K562 (cell line): ENCODE results near the gene CAMK2B. TPM values are rescaled to one million over a fixed set of nuclear protein-coding genes. Genes with fewer than 3 reads are reported as not detected.
A peak's percentile ranks its signal among the peaks of the same experiment; 100 is the strongest.

Source experiments
- ATAC-seq: fragments of 200-7000 bp; cut with Tn5 transposase; 3 replicates; pipeline ENCODE4 v1.9.1; 2020; ENCODE audit warnings: moderate library complexity
- BruUV-seq: library from RNA; stranded (reverse); fragments of 400-500 nt; replicated peaks from 2 replicates; lab custom pipeline; 2021; lab: Mats Ljungman, UMichigan
- CTCF ChIA-PET: fragments of 300-600 bp; formaldehyde crosslinking; extraction: SDS; loops from one replicate; lab custom pipeline; 2021; ENCODE audit warnings: low intra/inter-chr PET ratio; lab: Yijun Ruan, JAX
- POLR2A ChIA-PET: fragments of 300-600, 350-650 bp; sonication (Branson Sonifier 250); formaldehyde crosslinking; extraction: SDS; loops from one replicate; lab custom pipeline; 2021; ENCODE audit warnings: antibody characterized with exemption, inconsistent platforms; lab: Yijun Ruan, JAX
- DNase-seq, 4 experiments: peaks; one replicate each; pipeline versions ENCODE4 v3.0.0 to v3.0.0-alpha.2; 2011 to 2018; ENCODE audit warnings: low spot score in 3 of 4, mixed read lengths in 3 of 4; ENCODE audit errors: extremely low read depth in 1 of 4
- FAIRE-seq: peaks from 2 replicates; lab custom pipeline; 2011; peaks lifted over from hg19 to GRCh38; lab: Jason Lieb, UNC
- H2AFZ ChIP-seq: 2 replicates; pipeline ENCODE4 v1.6.0; 2011; ENCODE audit warnings: low read depth, low read length, control low read depth, inconsistent platforms
- H3K27ac ChIP-seq: fragments of 200-600 bp; 3 replicates; pipeline ENCODE4 v1.8.0; 2011; ENCODE audit warnings: low read depth, mild to moderate bottlenecking, control low read depth, inconsistent platforms, low read length, moderate library complexity, mixed read lengths; ENCODE audit errors: extremely low read depth
- H3K27me3 ChIP-seq, 2 experiments: fragments of 300-600 bp in 1 of 2; 2 replicates in 1 of 2; 3 replicates in 1 of 2; pipeline versions ENCODE4 v1.6.0 to v1.8.0; 2011; ENCODE audit warnings: inconsistent platforms in 2 of 2, low read length in 2 of 2, mild to moderate bottlenecking in 1 of 2, mixed read lengths in 1 of 2, moderate library complexity in 1 of 2; ENCODE audit not compliant: control insufficient read depth in 2 of 2, insufficient read depth in 2 of 2
- H3K36me3 ChIP-seq: fragments of 300-600 bp; 3 replicates; pipeline ENCODE4 v1.8.0; 2011; ENCODE audit warnings: mild to moderate bottlenecking, low read length, inconsistent platforms; ENCODE audit not compliant: control insufficient read depth, insufficient read depth
- H3K4me1 ChIP-seq, 2 experiments: fragments of 200-600 bp in 1 of 2; replicated peaks in 1 of 2; 2 replicates in 1 of 2; 3 replicates in 1 of 2; pipeline versions ENCODE4 v1.5.1 to v1.8.0; 2011; ENCODE audit warnings: inconsistent platforms in 2 of 2, low read length in 2 of 2, mild to moderate bottlenecking in 1 of 2, mixed read lengths in 1 of 2, moderate library complexity in 1 of 2; ENCODE audit not compliant: control insufficient read depth in 2 of 2, insufficient read depth in 2 of 2
- H3K4me2 ChIP-seq: 2 replicates; pipeline ENCODE4 v1.6.1; 2011; ENCODE audit warnings: low read length, control low read depth, inconsistent platforms, mixed read lengths; ENCODE audit not compliant: insufficient read depth
- H3K4me3 ChIP-seq: fragments of 200-600 bp; sonication (generic), shearing (Covaris generic); 2 replicates; pipeline ENCODE4 v1.5.1; 2016; ENCODE audit warnings: control low read depth, inconsistent platforms
- H3K79me2 ChIP-seq: fragments of 200-600 bp; 3 replicates; pipeline ENCODE4 v1.8.0; 2011; ENCODE audit warnings: low read length, inconsistent platforms; ENCODE audit not compliant: control insufficient read depth, insufficient read depth
- H3K9ac ChIP-seq, 2 experiments: 2 replicates each; pipeline versions ENCODE4 v1.6.0 to v1.6.1; 2011; ENCODE audit warnings: low read depth in 2 of 2, low read length in 2 of 2, control low read depth in 1 of 2, inconsistent platforms in 1 of 2, mild to moderate bottlenecking in 1 of 2, mixed read lengths in 1 of 2; ENCODE audit not compliant: insufficient read depth in 1 of 2
- H3K9me1 ChIP-seq: one replicate; pipeline ENCODE4 v1.6.0; 2011; ENCODE audit warnings: inconsistent platforms, mild to moderate bottlenecking, low read length, moderate library complexity; ENCODE audit not compliant: control insufficient read depth, insufficient read depth
- H3K9me3 ChIP-seq: replicated peaks from 2 replicates; pipeline ENCODE4 v1.5.1; 2011; ENCODE audit warnings: low read depth, low read length, inconsistent platforms; ENCODE audit not compliant: control insufficient read depth, insufficient read depth
- H4K20me1 ChIP-seq: replicated peaks from 2 replicates; pipeline ENCODE4 v1.6.1; 2011; ENCODE audit warnings: low read length, inconsistent platforms, mixed read lengths; ENCODE audit not compliant: control insufficient read depth, insufficient read depth
- CGGBP1 ChIP-seq: fragments of 250-450 bp; sonication (Bioruptor Pico); IDR thresholded peaks from 2 replicates; pipeline ENCODE4 v1.9.0; 2021; ENCODE audit warnings: mild to moderate bottlenecking
- PRDM10 ChIP-seq: fragments of 450-650 bp; IDR thresholded peaks from 2 replicates; pipeline ENCODE4 v1.6.1; 2018; ENCODE audit not compliant: partially characterized antibody
- SMC3 ChIP-seq: conservative IDR thresholded peaks from 2 replicates; pipeline ENCODE4 v1.6.1; 2011; ENCODE audit warnings: low read depth, low read length, improper control_type of control experiment; ENCODE audit not compliant: insufficient read depth
- WGBS: fragments of 100-300 bp; shearing (Covaris generic); methylation state at CpG from one replicate; pipeline ENCODE4 v1.1.6; 2016; ENCODE audit warnings: low coverage, mixed read lengths; ENCODE audit not compliant: insufficient coverage; ENCODE audit errors: missing lambda C conversion rate; 5-methylcytosine and 5-hydroxymethylcytosine counted together
- in situ Hi-C: fragments of 300-500 bp; cut with MboI; formaldehyde crosslinking; loops from 4 replicates; pipeline ENCODE4 v1.15.0; 2018; ENCODE audit warnings: inconsistent platforms, mixed read lengths
- intact Hi-C: fragments of 100-400 bp; cut with micrococcal nuclease; formaldehyde crosslinking; loops from 2 replicates; pipeline ENCODE4 v1.14.2; 2022
- polyA plus RNA-seq, 8 experiments: library from polyadenylated mRNA; depleted of rRNA in 4 of 8; stranded (reverse) in 5 of 8; unstranded in 3 of 8; fragments of >200 nt; fragmentation: Nextera tagmentation in 2 of 8; fragmentation: Illumina TruSeq in 1 of 8; extraction: Ambion mirVana in 2 of 8; extraction: Trizol in 1 of 8; gene quantifications; 2 replicates each; pipeline versions ENCODE4 v1.2.1 to v1.2.3, GENCODE V29; 2011 to 2014; ENCODE audit warnings: inconsistent platforms in 1 of 8, missing spikeins in 1 of 8
- total RNA-seq, 7 experiments: library from RNA; depleted of rRNA in 6 of 7; stranded (reverse); fragments of >200 nt in 6 of 7; fragmentation: Illumina TruSeq in 2 of 7; extraction: Trizol in 2 of 7; gene quantifications; 2 replicates each; pipeline versions ENCODE4 v1.2.1 to v1.2.3, GENCODE V29; 2011 to 2021; ENCODE audit warnings: low replicate concordance in 1 of 7
- TF ChIP-seq, protein P1 (sequence below), 2 experiments: fragments of 450-650 bp; formaldehyde crosslinking in 1 of 2; IDR thresholded peaks; 2 replicates each; pipeline versions ENCODE4 v1.4.0 to v1.6.1; 2014 to 2020; ENCODE audit warnings: mild to moderate bottlenecking in 2 of 2, borderline replicate concordance in 1 of 2, low read depth in 1 of 2
- TF ChIP-seq, protein P2 (sequence below), 3 experiments: IDR thresholded peaks in 2 of 3; conservative IDR thresholded peaks in 1 of 3; 2 replicates each; pipeline ENCODE4 v1.5.1; 2011 to 2012; ENCODE audit warnings: low read length in 3 of 3, mild to moderate bottlenecking in 3 of 3, control low read depth in 2 of 3, improper control_type of control experiment in 1 of 3, inconsistent platforms in 1 of 3, low read depth in 1 of 3, mixed read lengths in 1 of 3, moderate library complexity in 1 of 3; ENCODE audit not compliant: insufficient read depth in 2 of 3

CAMK2B gene
- total and polyA plus RNA-seq, 9 of the 15 experiments (the other 6 are each of a cell fraction or from before 2014, with no cell fraction given), result 0.04 to 0.09 (median 0.05) TPM; not detected in 4

DNA sequence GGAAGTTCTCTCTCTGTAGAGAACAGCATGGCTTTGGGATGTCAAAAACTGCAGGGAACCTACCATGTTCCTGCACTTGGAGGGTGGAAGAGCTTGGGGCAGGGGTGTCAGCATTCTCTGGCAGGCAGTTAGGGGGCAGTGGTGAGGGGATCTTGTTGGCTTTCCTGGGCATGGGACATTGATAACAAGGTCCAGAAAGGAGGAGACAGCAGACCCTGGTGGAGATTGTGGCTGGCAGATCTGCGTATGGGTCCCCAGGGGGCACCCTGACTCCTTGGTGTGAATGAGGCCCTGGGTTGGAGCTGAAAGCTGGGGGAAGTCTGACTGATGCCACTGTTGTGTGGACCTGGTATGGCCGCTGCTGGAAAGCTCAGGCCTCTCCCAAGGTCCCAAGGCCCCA is 22.9 kb upstream of the CAMK2B start:
- H4K20me1 ChIP-seq, result no peaks in the 10 kb centered on the region
- BruUV-seq, result no TSS peak
- H3K79me2 ChIP-seq, result no peaks in the 10 kb centered on the region
- ChIA-PET POLR2A (interaction anchor here (0.7 to 1.4 kb wide), 3 partner anchors 10 to 12 kb away, joined by 3 to 4 read pairs (median 4); no protein-coding TSS in a partner anchor), CTCF (interaction anchor here (0.6 to 0.7 kb wide), 2 partner anchors 129 to 182 kb away, joined by 3 read pairs; no protein-coding TSS in a partner anchor)
- no peak overlapping the region for H3K4me3 ChIP-seq
- FAIRE-seq (no peak), ATAC-seq (peak; percentile 84), DNase-seq (peak in 3 of 4 experiments; percentile 12 to 45 (median 30))
- no peak overlapping the region for H3K4me2 ChIP-seq
- H3K9me3 ChIP-seq, result no peaks in the 10 kb centered on the region
- in situ Hi-C loops, result no loop called here
- no peak overlapping the region for H3K9ac ChIP-seq
- no peaks in the 10 kb centered on the region for H3K36me3 ChIP-seq
- no peaks in the 10 kb centered on the region for H3K9me1 ChIP-seq
- intact Hi-C loops, result no loop called here
- no peak overlapping the region for H3K27ac ChIP-seq
- WGBS, result 8% methylated on average over 2 of the region's 2 CpGs
- no peak overlapping the region for H2AFZ ChIP-seq
- H3K27me3 ChIP-seq, result peaks cover 0 to 10% of the 10 kb centered on the region in 2 experiments; a peak in 1 of 5 replicates
- H3K4me1 ChIP-seq, result no peaks in the 10 kb centered on the region
- TF ChIP-seq CGGBP1 (no peak), SMC3 (0 out of 2 replicates have a peak, but pooled peaks have one; percentile 29), PRDM10 (peak; percentile 79)
- TF ChIP-seq, protein P1, sequence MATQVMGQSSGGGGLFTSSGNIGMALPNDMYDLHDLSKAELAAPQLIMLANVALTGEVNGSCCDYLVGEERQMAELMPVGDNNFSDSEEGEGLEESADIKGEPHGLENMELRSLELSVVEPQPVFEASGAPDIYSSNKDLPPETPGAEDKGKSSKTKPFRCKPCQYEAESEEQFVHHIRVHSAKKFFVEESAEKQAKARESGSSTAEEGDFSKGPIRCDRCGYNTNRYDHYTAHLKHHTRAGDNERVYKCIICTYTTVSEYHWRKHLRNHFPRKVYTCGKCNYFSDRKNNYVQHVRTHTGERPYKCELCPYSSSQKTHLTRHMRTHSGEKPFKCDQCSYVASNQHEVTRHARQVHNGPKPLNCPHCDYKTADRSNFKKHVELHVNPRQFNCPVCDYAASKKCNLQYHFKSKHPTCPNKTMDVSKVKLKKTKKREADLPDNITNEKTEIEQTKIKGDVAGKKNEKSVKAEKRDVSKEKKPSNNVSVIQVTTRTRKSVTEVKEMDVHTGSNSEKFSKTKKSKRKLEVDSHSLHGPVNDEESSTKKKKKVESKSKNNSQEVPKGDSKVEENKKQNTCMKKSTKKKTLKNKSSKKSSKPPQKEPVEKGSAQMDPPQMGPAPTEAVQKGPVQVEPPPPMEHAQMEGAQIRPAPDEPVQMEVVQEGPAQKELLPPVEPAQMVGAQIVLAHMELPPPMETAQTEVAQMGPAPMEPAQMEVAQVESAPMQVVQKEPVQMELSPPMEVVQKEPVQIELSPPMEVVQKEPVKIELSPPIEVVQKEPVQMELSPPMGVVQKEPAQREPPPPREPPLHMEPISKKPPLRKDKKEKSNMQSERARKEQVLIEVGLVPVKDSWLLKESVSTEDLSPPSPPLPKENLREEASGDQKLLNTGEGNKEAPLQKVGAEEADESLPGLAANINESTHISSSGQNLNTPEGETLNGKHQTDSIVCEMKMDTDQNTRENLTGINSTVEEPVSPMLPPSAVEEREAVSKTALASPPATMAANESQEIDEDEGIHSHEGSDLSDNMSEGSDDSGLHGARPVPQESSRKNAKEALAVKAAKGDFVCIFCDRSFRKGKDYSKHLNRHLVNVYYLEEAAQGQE (IDR thresholded peaks at IDR 0.05; ENCODE audit: borderline replicate concordance), result peak; percentile 27; the same call in 1 of the 2 replicates
- TF ChIP-seq, protein P1 (CRISPR knock-in tag; IDR thresholded peaks at IDR 0.05; ENCODE audit: low read depth), result no peak
- TF ChIP-seq, protein P2, sequence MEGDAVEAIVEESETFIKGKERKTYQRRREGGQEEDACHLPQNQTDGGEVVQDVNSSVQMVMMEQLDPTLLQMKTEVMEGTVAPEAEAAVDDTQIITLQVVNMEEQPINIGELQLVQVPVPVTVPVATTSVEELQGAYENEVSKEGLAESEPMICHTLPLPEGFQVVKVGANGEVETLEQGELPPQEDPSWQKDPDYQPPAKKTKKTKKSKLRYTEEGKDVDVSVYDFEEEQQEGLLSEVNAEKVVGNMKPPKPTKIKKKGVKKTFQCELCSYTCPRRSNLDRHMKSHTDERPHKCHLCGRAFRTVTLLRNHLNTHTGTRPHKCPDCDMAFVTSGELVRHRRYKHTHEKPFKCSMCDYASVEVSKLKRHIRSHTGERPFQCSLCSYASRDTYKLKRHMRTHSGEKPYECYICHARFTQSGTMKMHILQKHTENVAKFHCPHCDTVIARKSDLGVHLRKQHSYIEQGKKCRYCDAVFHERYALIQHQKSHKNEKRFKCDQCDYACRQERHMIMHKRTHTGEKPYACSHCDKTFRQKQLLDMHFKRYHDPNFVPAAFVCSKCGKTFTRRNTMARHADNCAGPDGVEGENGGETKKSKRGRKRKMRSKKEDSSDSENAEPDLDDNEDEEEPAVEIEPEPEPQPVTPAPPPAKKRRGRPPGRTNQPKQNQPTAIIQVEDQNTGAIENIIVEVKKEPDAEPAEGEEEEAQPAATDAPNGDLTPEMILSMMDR (IDR thresholded peaks at IDR 0.05 in 2 of 3, conservative IDR thresholded peaks at IDR 0.05 in 1 of 3; ENCODE audit: insufficient read depth in 2 of 3, low read depth in 1 of 3, low read length in 3 of 3), result peak; percentile 64 to 79 (median 65)
